Adipose tissue (tissue), 3 donors: Measurements from ENCODE around the gene PRDM16. TPM values are rescaled to one million over a fixed set of nuclear protein-coding genes. Genes with fewer than 3 reads are reported as not detected.

ENCODE experiments used
- H3K27ac ChIP-seq: one replicate; pipeline ENCODE4 v1.5.1; 2013; ENCODE audit warnings: low read depth, low read length
- WGBS, 3 donors: extraction: QIAGEN DNeasy Blood & Tissue Kit; methylation state at CpG; one replicate each; pipeline ENCODE4 v1.1.7; 2013; 5-methylcytosine and 5-hydroxymethylcytosine counted together
- polyA plus RNA-seq, 3 donors: library from polyadenylated mRNA; stranded (reverse); fragments of 200-250 nt; gene quantifications; one replicate each; pipeline ENCODE4 v1.2.3, GENCODE V29; 2013
- donor health status: healthy with polysubstance abuse.
- donor health status: Bipolar disorder and iron deficiency.
- donor health status: healthy.

Gene PRDM16
- polyA plus RNA-seq, 3 donors: 1.6 to 3.6 (median 1.6) TPM

- no peak overlapping the region for H3K27ac ChIP-seq
- 65 to 86% (median 71%) methylated on average over 10 of the region's 10 CpGs for WGBS, 3 donors
Observed at GRCh38 chr1:3474421-3474820, 405.4 kb downstream of the PRDM16 start.

GRCh38 chr1:3475839-3476573 is 407.0 kb downstream of the PRDM16 start:
- WGBS, 3 donors: 88 to 97% (median 90%) methylated on average over 14 of the region's 14 CpGs
- H3K27ac ChIP-seq: no peak overlapping the region

- WGBS, 3 donors: 85 to 92% (median 85%) methylated on average over 15 to 16 of the region's 16 CpGs
- no peak overlapping the region for H3K27ac ChIP-seq
Observed at GRCh38 chr1:3476666-3477065, 407.7 kb downstream of the PRDM16 start.

- H3K27ac ChIP-seq: no peak overlapping the region
- 51 to 78% (median 58%) methylated on average over 27 to 28 of the region's 28 CpGs for WGBS, 3 donors
Observed at GRCh38 chr1:3477241-3477995, 408.4 kb downstream of the PRDM16 start.

- H3K27ac ChIP-seq: no peak overlapping the region
- WGBS, 3 donors: 65 to 82% (median 73%) methylated on average over 24 of the region's 24 CpGs
Observed at GRCh38 chr1:3478187-3478586, 409.2 kb downstream of the PRDM16 start.

- no peak overlapping the region for H3K27ac ChIP-seq
- WGBS, 3 donors: 72 to 83% (median 73%) methylated on average over 30 of the region's 30 CpGs
Observed at GRCh38 chr1:3479511-3480368, 410.7 kb downstream of the PRDM16 start.

GRCh38 chr1:3480369-3480719 is 411.3 kb downstream of the PRDM16 start:
- no peak overlapping the region for H3K27ac ChIP-seq
- 70 to 87% (median 79%) methylated on average over 21 of the region's 21 CpGs for WGBS, 3 donors

- 56 to 81% (median 56%) methylated on average over 13 to 15 of the region's 15 CpGs for WGBS, 3 donors
- no peak overlapping the region for H3K27ac ChIP-seq
Observed at GRCh38 chr1:3481046-3481445, 412.0 kb downstream of the PRDM16 start.

- no peak overlapping the region for H3K27ac ChIP-seq
- WGBS, 3 donors: 53 to 70% (median 65%) methylated on average over 18 to 20 of the region's 20 CpGs
Observed at GRCh38 chr1:3481836-3482375, 412.9 kb downstream of the PRDM16 start.

- H3K27ac ChIP-seq: no peak overlapping the region
- WGBS, 3 donors: 47 to 66% (median 52%) methylated on average over 18 of the region's 18 CpGs
Observed at GRCh38 chr1:3482378-3482849, 413.4 kb downstream of the PRDM16 start.

GRCh38 chr1:3483380-3483779 is 414.4 kb downstream of the PRDM16 start:
- 68 to 80% (median 75%) methylated on average over 13 to 14 of the region's 14 CpGs for WGBS, 3 donors
- no peak overlapping the region for H3K27ac ChIP-seq

GRCh38 chr1:3483801-3484444 is 414.9 kb downstream of the PRDM16 start:
- no peak overlapping the region for H3K27ac ChIP-seq
- WGBS, 3 donors: 28 to 45% (median 42%) methylated on average over 31 of the region's 31 CpGs

GRCh38 chr1:3485016-3485415 is 416.0 kb downstream of the PRDM16 start:
- 87 to 95% (median 90%) methylated on average over 14 of the region's 14 CpGs for WGBS, 3 donors
- no peak overlapping the region for H3K27ac ChIP-seq

Other genes with a start within 250 kb of the PRDM16 start
- gene ACTRT2, start 47.7 kb upstream of the PRDM16 start, polyA plus RNA-seq: not detected